Left ventricle myocardium inferior (tissue), 1 donor: ENCODE data around the gene MYBBP1A. TPM values are rescaled to one million over a fixed set of nuclear protein-coding genes. Genes with fewer than 3 reads are reported as not detected.

Experiments used
- DNase-seq: peaks from one replicate; pipeline ENCODE4 v3.0.0-alpha.2; 2020
- H3K27ac ChIP-seq: fragments of 200-600 bp; replicated peaks from 2 replicates; pipeline ENCODE4 v1.8.0; 2021
- H3K27me3 ChIP-seq: fragments of 200-600 bp; 2 replicates; pipeline ENCODE4 v1.8.0; 2021; ENCODE audit warnings: low read depth
- H3K36me3 ChIP-seq: fragments of 200-600 bp; 2 replicates; pipeline ENCODE4 v1.8.0; 2021
- H3K4me1 ChIP-seq: fragments of 200-600 bp; 2 replicates; pipeline ENCODE4 v1.8.0; 2021
- H3K4me3 ChIP-seq: fragments of 200-600 bp; 2 replicates; pipeline ENCODE4 v1.8.0; 2021; ENCODE audit warnings: mild to moderate bottlenecking, moderate library complexity
- H3K9me3 ChIP-seq: fragments of 200-600 bp; replicated peaks from 2 replicates; pipeline ENCODE4 v1.8.0; 2021
- CTCF ChIP-seq: fragments of 200-600 bp; IDR thresholded peaks from 2 replicates; pipeline ENCODE4 v1.8.0; 2021; ENCODE audit warnings: antibody characterized with exemption, mild to moderate bottlenecking, borderline replicate concordance
- intact Hi-C: fragments of 100-400 bp; cut with micrococcal nuclease; formaldehyde crosslinking; loops from one replicate; pipeline ENCODE4 v1.11.0; 2022
- total RNA-seq: library from RNA; stranded (reverse); fragmentation: NEBNext Ultra II Directional; extraction: Animal tissue kit (Norgen Biotek cat#: 25700); gene quantifications from one replicate; pipeline ENCODE4 v1.2.1, GENCODE V29; 2021
- donor health status: DM: no; HTN: yes; CAD: no; lungs with severe emphysema.

MYBBP1A gene
- total RNA-seq, 1 donor from 2014 or later, result 21.3 TPM

DNA sequence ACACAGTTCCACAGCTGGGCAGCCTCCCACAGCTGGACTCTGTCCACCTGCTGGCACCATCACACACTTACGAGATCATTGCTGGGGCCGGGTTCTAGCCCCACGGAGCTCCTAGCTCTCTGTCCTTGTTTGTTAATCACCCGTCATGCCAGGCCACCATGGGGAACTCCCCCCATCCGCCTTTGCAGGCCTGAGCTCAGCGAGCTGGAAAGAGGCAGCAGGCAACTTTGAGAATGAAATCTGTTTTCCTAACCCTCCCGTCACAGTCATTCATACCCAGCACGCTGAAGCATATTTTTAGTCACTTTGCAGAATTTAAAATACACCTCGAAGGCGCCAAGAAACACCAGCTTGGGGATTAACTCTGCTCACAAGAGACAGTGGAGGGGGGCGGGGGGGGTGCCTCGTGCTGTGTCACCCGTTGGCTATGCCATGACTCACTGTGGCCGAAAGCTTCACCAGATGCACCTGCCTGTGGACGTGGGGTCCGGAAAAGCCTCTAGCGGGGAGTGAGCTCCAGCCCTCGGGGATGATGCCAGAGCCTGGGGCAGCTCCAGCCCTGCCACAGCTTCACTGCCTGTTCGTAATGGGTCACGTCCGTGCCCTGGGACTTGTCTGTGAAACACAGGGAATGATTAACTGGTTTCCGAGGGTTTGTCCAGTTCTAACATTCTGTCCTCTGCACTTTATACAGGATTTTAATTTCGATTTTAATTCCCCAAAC is 57.9 kb downstream of the MYBBP1A start:
- Histone ChIP-seq H3K4me3 (no peak overlapping the region), H3K27me3 (peaks cover 21% of the 10 kb centered on the region), H3K27ac (no peak overlapping the region), H3K9me3 (no peaks in the 10 kb centered on the region), H3K4me1 (peaks cover 38% of the 10 kb centered on the region), H3K36me3 (no peaks in the 10 kb centered on the region)
- DNase-seq, result no peak
- intact Hi-C loops, result no loop called here
- TF ChIP-seq CTCF, result no peak

DNA sequence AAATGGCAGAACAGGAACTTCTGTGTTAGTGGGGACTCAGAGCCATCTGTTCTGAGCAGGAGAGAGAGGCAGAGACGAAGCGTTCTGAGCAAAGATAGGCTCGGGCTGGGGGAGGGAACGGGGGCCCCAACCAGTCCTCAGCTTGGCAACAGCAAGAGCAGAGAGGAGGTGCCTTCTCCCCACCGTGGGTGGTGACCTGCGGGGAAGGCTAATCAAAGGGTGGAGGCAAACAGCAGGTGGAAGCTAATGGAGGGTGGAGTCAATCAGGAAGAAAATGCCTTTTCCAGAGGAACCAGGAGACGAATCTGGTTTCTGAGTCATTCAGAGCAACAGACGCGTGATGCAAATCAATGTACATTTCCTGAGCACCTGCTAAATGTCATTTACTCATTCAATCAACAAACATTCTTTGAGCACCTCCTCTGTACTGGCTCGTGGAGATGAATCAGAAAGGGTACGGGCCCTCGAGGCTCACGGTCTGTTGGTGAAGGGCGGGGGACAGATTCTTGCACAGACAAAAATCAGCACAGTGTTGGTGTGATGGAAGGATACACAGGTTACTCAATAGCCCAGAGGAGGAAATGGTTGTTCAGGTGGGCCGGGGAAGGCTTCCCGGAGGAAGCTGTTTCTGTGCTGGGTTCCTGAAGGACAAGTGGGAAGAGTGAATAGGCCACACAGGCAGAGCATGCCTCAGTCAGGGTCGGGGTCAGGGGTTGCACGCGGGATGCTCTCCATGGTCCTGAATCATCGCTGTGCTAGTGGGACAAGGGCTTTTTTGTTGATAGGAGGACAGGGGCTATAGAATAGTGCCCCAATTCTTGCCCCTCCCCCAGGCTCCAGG is 62.2 kb downstream of the MYBBP1A start:
- Histone ChIP-seq H3K36me3 (no peaks in the 10 kb centered on the region), H3K9me3 (no peaks in the 10 kb centered on the region), H3K4me1 (peaks cover 3% of the 10 kb centered on the region), H3K27me3 (no peaks in the 10 kb centered on the region), H3K27ac (no peak overlapping the region), H3K4me3 (no peak overlapping the region)
- intact Hi-C loops, result no loop called here
- no peak for DNase-seq
- TF ChIP-seq CTCF, result no peak

GRCh38 chr17:4490637-4491061 is 64.5 kb downstream of the MYBBP1A start:
- TF ChIP-seq CTCF, result no peak
- H3K27me3 ChIP-seq, result no peaks in the 10 kb centered on the region
- H3K4me3 ChIP-seq, result no peak overlapping the region
- intact Hi-C loops, result no loop called here
- H3K9me3 ChIP-seq, result no peaks in the 10 kb centered on the region
- no peaks in the 10 kb centered on the region for H3K36me3 ChIP-seq
- peaks cover 16% of the 10 kb centered on the region for H3K4me1 ChIP-seq
- no peak for DNase-seq
- H3K27ac ChIP-seq, result no peak overlapping the region

- Histone ChIP-seq H3K27me3 (no peaks in the 10 kb centered on the region), H3K4me3 (no peak overlapping the region), H3K9me3 (no peaks in the 10 kb centered on the region), H3K27ac (no peak overlapping the region), H3K4me1 (peaks cover 16% of the 10 kb centered on the region), H3K36me3 (no peaks in the 10 kb centered on the region)
- intact Hi-C loops, result no loop called here
- TF ChIP-seq CTCF, result no peak
- no peak for DNase-seq
These were observed 65.0 kb downstream of the MYBBP1A start for GRCh38 chr17:4490109-4490591.

GRCh38 chr17:4488989-4489595 is 66.1 kb downstream of the MYBBP1A start:
- Histone ChIP-seq H3K4me3 (no peak overlapping the region), H3K4me1 (peaks cover 16% of the 10 kb centered on the region), H3K9me3 (no peaks in the 10 kb centered on the region), H3K27ac (no peak overlapping the region), H3K36me3 (no peaks in the 10 kb centered on the region), H3K27me3 (no peaks in the 10 kb centered on the region)
- intact Hi-C loops, result no loop called here
- DNase-seq, result no peak
- TF ChIP-seq CTCF, result no peak
